ENCODE results near the gene CPA4. TPM values are rescaled to one million over a fixed set of nuclear protein-coding genes. Genes with fewer than 3 reads are reported as not detected.

Gene CPA4, protein sequence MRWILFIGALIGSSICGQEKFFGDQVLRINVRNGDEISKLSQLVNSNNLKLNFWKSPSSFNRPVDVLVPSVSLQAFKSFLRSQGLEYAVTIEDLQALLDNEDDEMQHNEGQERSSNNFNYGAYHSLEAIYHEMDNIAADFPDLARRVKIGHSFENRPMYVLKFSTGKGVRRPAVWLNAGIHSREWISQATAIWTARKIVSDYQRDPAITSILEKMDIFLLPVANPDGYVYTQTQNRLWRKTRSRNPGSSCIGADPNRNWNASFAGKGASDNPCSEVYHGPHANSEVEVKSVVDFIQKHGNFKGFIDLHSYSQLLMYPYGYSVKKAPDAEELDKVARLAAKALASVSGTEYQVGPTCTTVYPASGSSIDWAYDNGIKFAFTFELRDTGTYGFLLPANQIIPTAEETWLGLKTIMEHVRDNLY
- 24.3 and 61.4 TPM in 2 replicates for total RNA-seq

DNA sequence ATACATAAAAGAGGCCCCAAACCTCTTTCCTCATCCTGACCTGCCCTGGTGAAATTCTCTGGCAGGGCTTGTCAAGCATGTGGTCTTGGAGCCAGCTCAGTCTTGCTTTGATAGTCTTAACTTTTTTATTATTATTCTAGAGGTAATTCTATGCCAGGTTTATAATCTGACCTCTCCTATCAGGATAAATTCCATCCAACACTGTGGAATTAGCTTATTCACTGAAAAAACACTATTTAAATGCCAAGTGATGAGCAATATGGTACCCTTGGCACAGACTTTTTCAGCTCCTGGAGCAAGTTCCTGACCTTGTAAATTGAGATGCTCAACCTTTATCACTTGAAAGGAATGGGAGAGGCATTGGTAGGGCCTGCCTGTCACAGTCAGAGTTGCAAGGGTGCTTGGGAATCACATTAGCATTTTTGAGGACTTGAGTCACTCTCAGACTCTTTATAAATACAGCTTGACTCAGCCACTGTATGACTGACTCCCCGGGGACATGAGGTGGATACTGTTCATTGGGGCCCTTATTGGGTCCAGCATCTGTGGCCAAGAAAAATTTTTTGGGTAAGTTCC lies at the start of gene CPA4:
CPA4 (plus strand) TSS at position 480 of the 576 bp plus-strand sequence; CDS start at position 500, 20 bp downstream.

DNA sequence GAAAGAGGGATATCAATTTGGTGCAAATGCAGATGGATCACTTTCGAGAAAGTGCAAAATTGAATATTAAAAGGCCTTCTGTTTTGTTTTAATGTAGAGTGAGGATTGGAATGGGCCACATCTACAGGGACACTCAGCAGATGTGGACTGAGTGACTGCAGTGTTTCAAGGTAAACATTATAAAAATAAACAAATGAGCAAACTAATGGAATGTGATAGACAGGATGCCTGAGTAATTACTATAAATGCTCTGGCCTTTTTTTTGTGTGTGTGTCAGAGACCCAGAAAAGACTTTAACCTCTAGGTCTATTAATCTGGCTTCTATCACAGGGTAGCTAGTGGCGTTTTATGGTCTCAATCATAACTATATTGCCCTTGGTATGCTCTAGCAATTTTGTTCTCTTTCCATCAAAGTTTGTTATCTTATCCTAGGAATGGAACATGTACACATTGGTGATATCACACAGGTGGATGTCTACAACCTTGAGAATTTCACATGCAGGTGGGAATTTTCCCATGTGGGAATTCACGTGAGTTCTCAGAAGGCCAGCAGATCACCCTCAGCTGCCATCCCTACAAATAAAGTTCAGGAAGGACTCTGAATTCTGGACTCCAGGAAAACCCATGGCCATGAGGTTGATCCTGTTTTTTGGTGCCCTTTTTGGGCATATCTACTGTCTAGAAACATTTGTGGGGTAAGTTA lies 26.6 kb upstream of the CPA4 start, which contains the start of gene CPA2:
CPA2 (plus strand) TSS at position 606 of the 703 bp plus-strand sequence; CDS start at position 625, 19 bp downstream.

DNA sequence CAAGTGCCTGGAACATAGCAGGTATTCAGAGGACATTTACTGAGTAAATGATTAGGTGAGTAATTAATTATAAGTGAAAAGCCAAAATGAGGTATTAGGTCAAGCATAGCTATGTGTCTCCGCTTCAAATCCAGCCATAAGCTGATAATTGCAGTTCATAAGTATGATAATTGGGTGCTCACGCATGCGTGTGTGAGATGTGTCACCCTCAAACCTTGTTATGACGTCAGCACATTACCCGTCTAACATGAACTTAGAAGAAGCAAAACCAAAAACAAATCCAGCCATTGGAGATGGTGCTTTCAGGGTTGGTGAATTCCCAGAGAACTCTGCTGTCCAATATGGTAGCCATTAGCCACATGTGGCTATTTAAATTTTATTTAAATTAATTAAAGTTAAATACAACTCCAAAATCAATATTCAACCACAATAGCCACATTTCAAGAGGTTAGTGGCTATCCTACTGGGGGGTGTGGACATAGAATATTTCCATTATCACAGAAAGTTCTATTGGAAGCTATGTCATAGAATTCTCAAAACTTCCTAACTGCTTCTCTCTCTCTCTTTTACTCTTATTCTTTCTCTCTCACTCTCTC lies 51.4 kb downstream of the CPA4 start, which contains the start of gene CPA5:
CPA5 (plus strand) TSS at position 546 of the 596 bp plus-strand sequence. CDS start 1,670 bp downstream, outside the sequence.

Other genes with a start within 250 kb of the CPA4 start
- 15.3 and 15.5 TPM in 2 replicates for gene ZC3HC1, start 241.8 kb upstream of the CPA4 start, total RNA-seq
- gene KLHDC10, start 222.6 kb upstream of the CPA4 start, total RNA-seq, result 27.3 and 27.4 TPM in 2 replicates
- gene TMEM209, start 87.8 kb upstream of the CPA4 start, total RNA-seq, result 6.8 and 11.9 TPM in 2 replicates
- 0.19 TPM in 1 of 2 replicates, not detected in the other for gene SSMEM1, start 85.3 kb upstream of the CPA4 start, total RNA-seq
- not detected in 2 replicates for gene CPA2, start 26.3 kb upstream of the CPA4 start, total RNA-seq
- gene CPA5, start 51.7 kb downstream of the CPA4 start, total RNA-seq, result not detected in 2 replicates
- not detected in 2 replicates for gene CPA1, start 87.3 kb downstream of the CPA4 start, total RNA-seq
- 12.1 and 22.4 TPM in 2 replicates for gene CEP41, start 147.9 kb downstream of the CPA4 start, total RNA-seq
- 384 and 397 TPM in 2 replicates for gene MEST, start 198.9 kb downstream of the CPA4 start, total RNA-seq